PFSK-1 (cell line): ENCODE results near the gene NDUFV1.

Experiments
- POLR2AphosphoS5 ChIP-seq: IDR thresholded peaks from 2 replicates; pipeline ENCODE4 v1.6.1; 2012; ENCODE audit warnings: low read depth, mild to moderate bottlenecking, control low read depth, low read length, moderate library complexity
- SIN3A ChIP-seq: IDR thresholded peaks from 2 replicates; pipeline ENCODE4 v1.6.1; 2012; ENCODE audit warnings: mild to moderate bottlenecking, low read length, moderate library complexity, borderline replicate concordance; ENCODE audit not compliant: insufficient read depth
- TAF1 ChIP-seq: IDR thresholded peaks from 2 replicates; pipeline ENCODE4 v1.6.1; 2012; ENCODE audit warnings: low read length, control low read depth, borderline replicate concordance; ENCODE audit not compliant: insufficient read depth
- TF ChIP-seq, protein P1 (sequence below), 2 experiments: IDR thresholded peaks; 2 replicates each; pipeline versions ENCODE4 v1.6.1 to v1.8.0; 2011 to 2012; ENCODE audit warnings: low read depth in 2 of 2, low read length in 2 of 2, control low read depth in 1 of 2, inconsistent platforms in 1 of 2, mild to moderate bottlenecking in 1 of 2, moderate library complexity in 1 of 2; ENCODE audit not compliant: insufficient read depth in 1 of 2

DNA sequence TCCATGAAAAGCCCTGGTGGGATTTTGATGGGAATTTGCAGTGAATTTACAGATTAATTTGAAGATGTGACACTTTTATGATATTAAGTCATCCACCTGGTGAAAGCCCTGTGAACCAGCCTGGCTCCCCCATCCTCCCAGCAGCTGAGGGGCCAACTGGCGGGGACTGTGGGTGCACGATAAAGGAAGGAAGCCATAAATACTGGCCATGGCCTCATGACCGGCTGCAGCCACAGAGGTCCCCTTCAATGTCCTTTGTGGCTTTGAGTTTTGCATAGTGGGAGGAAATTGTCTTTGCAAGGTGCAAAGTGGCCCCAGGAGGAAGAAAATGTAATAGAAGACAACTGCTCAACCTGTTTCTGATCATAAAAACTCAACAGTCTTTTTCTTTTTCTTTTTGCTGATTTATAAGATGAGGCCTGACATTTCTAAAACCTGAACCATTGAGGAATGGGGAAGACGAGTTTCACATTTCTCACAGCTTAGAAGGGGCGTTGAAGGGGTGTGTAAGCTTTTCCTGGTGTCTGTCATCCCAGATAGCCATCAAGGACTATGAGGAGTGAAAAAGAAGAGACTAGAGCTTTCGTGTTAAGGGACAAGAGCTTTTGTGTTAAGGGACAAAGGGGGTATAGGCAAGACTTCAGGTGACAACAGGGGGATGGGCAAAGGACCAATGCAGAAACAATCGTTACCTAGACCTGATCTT lies 6.3 kb upstream of the NDUFV1 start:
- TF ChIP-seq SIN3A (no peak), POLR2AphosphoS5 (no peak), TAF1 (no peak)
- TF ChIP-seq, protein P1, sequence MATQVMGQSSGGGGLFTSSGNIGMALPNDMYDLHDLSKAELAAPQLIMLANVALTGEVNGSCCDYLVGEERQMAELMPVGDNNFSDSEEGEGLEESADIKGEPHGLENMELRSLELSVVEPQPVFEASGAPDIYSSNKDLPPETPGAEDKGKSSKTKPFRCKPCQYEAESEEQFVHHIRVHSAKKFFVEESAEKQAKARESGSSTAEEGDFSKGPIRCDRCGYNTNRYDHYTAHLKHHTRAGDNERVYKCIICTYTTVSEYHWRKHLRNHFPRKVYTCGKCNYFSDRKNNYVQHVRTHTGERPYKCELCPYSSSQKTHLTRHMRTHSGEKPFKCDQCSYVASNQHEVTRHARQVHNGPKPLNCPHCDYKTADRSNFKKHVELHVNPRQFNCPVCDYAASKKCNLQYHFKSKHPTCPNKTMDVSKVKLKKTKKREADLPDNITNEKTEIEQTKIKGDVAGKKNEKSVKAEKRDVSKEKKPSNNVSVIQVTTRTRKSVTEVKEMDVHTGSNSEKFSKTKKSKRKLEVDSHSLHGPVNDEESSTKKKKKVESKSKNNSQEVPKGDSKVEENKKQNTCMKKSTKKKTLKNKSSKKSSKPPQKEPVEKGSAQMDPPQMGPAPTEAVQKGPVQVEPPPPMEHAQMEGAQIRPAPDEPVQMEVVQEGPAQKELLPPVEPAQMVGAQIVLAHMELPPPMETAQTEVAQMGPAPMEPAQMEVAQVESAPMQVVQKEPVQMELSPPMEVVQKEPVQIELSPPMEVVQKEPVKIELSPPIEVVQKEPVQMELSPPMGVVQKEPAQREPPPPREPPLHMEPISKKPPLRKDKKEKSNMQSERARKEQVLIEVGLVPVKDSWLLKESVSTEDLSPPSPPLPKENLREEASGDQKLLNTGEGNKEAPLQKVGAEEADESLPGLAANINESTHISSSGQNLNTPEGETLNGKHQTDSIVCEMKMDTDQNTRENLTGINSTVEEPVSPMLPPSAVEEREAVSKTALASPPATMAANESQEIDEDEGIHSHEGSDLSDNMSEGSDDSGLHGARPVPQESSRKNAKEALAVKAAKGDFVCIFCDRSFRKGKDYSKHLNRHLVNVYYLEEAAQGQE (IDR thresholded peaks at IDR 0.05; ENCODE audit: insufficient read depth in 1 of 2, low read depth in 2 of 2, low read length in 2 of 2) = no peak
